LNCAP (cell line): ENCODE results near the gene AKAP1.

Experiments
- TF ChIP-seq, protein P1 (sequence below): fragments of 450-650 bp; IDR thresholded peaks from 2 replicates; pipeline ENCODE4 v1.5.1; 2017; ENCODE audit warnings: mild to moderate bottlenecking

Gene AKAP1

DNA sequence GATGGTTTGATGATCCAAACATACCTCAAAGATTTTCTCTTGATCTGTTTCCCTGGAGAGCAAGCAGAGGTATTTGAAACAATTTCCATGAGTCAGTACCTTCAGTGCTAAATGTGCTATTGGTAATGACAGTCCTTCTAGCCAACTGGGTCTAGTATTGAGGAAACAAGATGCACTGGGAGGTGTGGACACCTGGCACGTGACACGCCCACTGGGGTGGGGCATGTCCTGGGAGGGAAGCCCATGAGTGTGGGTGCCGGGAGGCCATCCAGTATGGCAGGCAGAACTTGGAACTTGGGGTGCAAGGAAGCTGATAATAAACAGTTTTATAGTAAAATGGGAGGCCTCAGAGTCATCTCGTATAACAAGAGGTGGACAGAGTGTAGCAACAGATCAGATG lies 17.9 kb upstream of the AKAP1 start:
- TF ChIP-seq, protein P1, sequence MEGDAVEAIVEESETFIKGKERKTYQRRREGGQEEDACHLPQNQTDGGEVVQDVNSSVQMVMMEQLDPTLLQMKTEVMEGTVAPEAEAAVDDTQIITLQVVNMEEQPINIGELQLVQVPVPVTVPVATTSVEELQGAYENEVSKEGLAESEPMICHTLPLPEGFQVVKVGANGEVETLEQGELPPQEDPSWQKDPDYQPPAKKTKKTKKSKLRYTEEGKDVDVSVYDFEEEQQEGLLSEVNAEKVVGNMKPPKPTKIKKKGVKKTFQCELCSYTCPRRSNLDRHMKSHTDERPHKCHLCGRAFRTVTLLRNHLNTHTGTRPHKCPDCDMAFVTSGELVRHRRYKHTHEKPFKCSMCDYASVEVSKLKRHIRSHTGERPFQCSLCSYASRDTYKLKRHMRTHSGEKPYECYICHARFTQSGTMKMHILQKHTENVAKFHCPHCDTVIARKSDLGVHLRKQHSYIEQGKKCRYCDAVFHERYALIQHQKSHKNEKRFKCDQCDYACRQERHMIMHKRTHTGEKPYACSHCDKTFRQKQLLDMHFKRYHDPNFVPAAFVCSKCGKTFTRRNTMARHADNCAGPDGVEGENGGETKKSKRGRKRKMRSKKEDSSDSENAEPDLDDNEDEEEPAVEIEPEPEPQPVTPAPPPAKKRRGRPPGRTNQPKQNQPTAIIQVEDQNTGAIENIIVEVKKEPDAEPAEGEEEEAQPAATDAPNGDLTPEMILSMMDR = no peak

DNA sequence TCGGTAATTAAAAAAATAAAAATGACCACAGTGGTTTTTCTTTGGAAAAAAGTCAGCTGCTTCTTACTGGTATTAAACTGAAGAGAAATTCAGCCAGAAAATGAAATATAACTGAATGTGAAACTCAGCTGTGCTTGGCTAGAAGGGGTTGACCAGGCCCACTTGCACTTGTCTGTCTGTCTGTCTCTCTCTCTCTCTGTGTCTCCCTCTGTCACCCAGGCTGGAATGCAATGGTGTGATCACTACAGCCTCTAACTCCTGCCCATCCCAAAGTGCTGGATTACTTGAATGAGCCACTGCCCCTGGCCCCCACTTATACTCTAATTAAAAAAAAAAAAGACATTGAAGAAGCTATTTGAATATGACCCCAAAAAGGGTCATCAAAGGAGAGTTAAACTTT lies 17.3 kb upstream of the AKAP1 start:
- TF ChIP-seq, protein P1 = no peak

DNA sequence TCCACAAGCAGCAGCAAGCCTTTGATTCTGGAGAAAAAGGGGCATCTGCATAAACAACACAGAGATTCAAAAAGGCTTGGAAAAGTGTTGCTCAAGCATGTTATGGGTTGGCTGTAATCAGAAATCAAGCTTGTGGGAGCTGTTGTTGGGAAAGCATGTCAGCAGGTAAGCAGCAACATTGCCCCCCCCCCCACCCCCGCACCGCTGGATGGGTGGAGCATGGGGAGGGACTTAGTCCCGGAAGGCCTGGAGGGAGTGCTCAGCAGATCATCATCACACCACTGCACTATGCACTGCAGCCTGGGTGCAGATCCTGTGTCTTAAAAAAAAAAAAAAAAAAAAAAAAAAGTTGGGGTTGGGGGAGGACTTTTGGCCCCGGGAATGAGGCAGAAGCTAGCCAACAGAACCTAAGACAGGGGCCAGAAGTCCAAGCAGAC lies 16.8 kb upstream of the AKAP1 start:
- TF ChIP-seq, protein P1 = no peak

DNA sequence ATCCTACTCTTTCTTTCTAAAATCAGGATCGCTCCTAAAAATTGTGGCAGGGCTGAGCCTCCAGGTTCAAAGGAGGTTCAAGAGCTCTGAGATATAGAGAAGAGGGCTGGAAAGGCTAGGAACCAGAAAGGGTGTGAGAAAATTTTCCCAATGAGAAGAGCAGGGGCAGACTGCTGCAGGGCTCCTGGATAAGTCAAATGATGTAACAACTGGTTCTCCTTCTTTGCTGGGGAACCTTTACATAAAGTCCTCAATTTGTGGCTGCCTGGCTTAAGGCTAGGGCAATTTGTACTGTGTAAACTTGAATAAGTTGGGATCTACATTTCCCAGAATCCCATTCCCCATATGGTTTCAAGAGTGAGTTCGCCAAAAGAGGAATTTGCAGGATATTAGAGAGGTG lies 16.3 kb upstream of the AKAP1 start:
- TF ChIP-seq, protein P1 = no peak

DNA sequence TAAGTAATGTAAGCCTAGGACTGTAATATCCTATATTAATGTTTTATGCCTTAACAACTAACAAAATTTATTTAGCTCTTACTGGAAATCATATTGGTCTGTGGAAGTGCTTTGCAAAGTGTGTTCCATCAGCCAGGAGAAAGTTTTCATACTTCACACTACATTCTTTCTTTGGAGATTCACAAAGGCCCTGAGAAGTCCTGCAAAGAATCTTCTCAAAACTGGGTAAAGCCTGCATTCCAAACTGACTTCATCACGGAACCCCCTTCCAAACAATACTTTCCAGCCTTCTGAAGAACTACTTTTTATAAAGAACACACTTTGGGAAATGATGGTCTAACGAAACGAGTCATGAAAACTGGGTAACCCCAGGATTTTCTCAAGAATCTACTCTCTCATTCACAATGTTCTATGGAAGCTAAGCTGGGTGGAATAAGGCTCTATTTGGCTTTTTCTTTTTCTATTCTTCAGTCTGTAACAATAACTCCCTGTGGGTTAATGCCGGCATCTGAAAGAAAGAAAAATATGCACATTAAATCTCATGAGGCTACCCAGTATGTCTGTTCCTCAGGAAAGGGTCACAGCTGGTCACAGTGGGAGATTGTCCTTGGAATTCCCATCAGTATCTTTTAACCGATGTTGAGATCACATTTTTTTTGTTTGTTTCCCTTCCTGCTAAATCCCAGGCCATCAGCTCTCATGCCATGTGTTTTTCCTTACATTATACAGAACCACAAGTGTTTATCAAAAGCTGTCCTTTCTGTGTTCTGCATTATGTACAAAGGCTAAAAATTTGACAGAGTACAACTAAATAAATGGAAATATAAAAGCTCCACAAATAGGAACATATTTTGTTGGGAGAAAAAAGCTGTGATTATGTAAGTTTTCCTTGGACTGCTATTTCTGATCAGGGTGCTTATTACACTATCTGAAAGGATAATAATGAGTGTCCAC lies 12.8 kb upstream of the AKAP1 start:
- TF ChIP-seq, protein P1 = no peak

DNA sequence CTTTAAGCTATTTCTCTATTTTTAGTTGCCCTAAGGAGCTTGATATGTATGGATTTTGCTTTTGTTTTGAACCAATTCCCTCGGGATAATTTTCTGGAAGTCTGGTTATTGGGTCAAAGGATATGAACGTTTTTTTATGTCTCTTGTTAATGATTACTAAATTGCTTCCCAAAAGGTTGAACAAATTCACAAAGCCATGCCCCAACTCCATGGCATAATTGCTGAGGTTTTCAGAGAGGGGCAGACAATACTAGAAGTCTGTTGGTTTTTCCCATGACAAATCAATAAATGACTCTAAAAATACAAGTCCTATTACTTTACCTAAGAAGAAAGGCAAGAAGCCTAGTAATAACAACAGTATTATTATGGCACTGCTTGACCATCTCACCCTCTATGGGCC lies 11.4 kb upstream of the AKAP1 start:
- TF ChIP-seq, protein P1 = no peak

DNA sequence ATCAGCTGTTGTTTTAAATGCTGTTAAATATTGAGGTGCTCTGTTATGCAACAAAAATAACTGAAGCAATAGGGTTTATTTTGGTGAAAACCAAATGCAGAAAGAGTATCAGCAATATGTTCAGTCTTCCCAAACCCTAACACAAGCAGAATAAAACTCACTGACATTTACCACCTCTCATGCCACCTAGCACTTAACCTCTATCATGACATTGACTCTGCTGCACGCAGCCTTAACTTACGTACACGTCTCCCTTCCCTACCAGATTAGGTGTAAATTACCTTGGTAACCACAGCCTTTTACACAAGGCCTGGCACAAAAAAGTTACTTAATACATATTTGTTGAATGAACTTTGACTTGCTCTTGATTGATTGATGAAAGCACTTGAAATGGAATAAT lies 9.9 kb upstream of the AKAP1 start:
- TF ChIP-seq, protein P1 = no peak
